Measurements from ENCODE around the gene BMPER. TPM values are rescaled to one million over a fixed set of nuclear protein-coding genes. Genes with fewer than 3 reads are reported as not detected.

Gene BMPER
- total RNA-seq, 3 donors from 2014 or later (not counting 1 experiment from before 2014, with no cell fraction given), result 0.32 to 0.64 (median 0.50) TPM

GRCh38 chr7:33934391-33934790, 29.1 kb downstream of the BMPER start:
- Mint-ChIP-seq H3K9me3 (no peaks in the 10 kb centered on the region), H3K36me3 (no peaks in the 10 kb centered on the region), H3K27me3 (ENCODE audit: low read depth in 2 of 2) (peaks cover 7 to 14% of the 10 kb centered on the region in 2 donors), H3K27ac (no peak overlapping the region), H3K4me3 (no peak overlapping the region), H3K4me1 (no peaks in the 10 kb centered on the region)
- no peak for ATAC-seq
- no peaks in the 10 kb centered on the region for H3K36me3 ChIP-seq (ENCODE audit: control insufficient read depth, insufficient read depth, low read length)
- H3K4me1 ChIP-seq (ENCODE audit: control insufficient read depth, insufficient read depth, low read length), result peaks cover 5% of the 10 kb centered on the region
- no peak for TF ChIP-seq CTCF (IDR thresholded peaks at IDR 0.05)
- intact Hi-C loops (cut with micrococcal nuclease), result loop anchor here (10.0 kb wide), 1 partner anchor 510 kb away; no protein-coding TSS in a partner anchor
- H3K27ac ChIP-seq (ENCODE audit: low read length), result no peak overlapping the region
- WGBS (ENCODE audit: insufficient coverage), result 87% methylated on average over 1 of the region's 2 CpGs
- H3K9me3 ChIP-seq (ENCODE audit: control insufficient read depth, insufficient read depth, low read length), result no peaks in the 10 kb centered on the region
- H3K27me3 ChIP-seq (ENCODE audit: control insufficient read depth, insufficient read depth, low read length), result no peaks in the 10 kb centered on the region
- H3K4me3 ChIP-seq (ENCODE audit: low read length), result no peak overlapping the region
- DNase-seq, result no peak

GRCh38 chr7:33936503-33936902, 31.2 kb downstream of the BMPER start:
- Mint-ChIP-seq H3K27me3 (ENCODE audit: low read depth in 2 of 2) (peaks cover 15 to 24% of the 10 kb centered on the region in 2 donors), H3K4me1 (no peaks in the 10 kb centered on the region), H3K36me3 (no peaks in the 10 kb centered on the region), H3K27ac (no peak overlapping the region), H3K9me3 (no peaks in the 10 kb centered on the region), H3K4me3 (no peak overlapping the region)
- intact Hi-C loops (cut with micrococcal nuclease), result loop anchor here (10.0 kb wide), 1 partner anchor 512 kb away; no protein-coding TSS in a partner anchor
- 94% methylated on average over 4 of the region's 5 CpGs for WGBS (ENCODE audit: insufficient coverage)
- DNase-seq, result no peak
- H3K27me3 ChIP-seq (ENCODE audit: control insufficient read depth, insufficient read depth, low read length), result no peaks in the 10 kb centered on the region
- H3K4me1 ChIP-seq (ENCODE audit: control insufficient read depth, insufficient read depth, low read length), result peaks cover 5% of the 10 kb centered on the region
- H3K27ac ChIP-seq (ENCODE audit: low read length), result no peak overlapping the region
- no peak for TF ChIP-seq CTCF (IDR thresholded peaks at IDR 0.05)
- ATAC-seq, result no peak
- H3K36me3 ChIP-seq (ENCODE audit: control insufficient read depth, insufficient read depth, low read length), result no peaks in the 10 kb centered on the region
- H3K4me3 ChIP-seq (ENCODE audit: low read length), result no peak overlapping the region
- H3K9me3 ChIP-seq (ENCODE audit: control insufficient read depth, insufficient read depth, low read length), result no peaks in the 10 kb centered on the region

- ATAC-seq, result no peak
- peaks cover 3% of the 10 kb centered on the region for H3K4me1 ChIP-seq (ENCODE audit: control insufficient read depth, insufficient read depth, low read length)
- no peaks in the 10 kb centered on the region for H3K4me1 Mint-ChIP-seq
- H3K36me3 Mint-ChIP-seq, result no peaks in the 10 kb centered on the region
- no peak overlapping the region for H3K4me3 ChIP-seq (ENCODE audit: low read length)
- H3K27me3 ChIP-seq (ENCODE audit: control insufficient read depth, insufficient read depth, low read length), result no peaks in the 10 kb centered on the region
- no peak for TF ChIP-seq CTCF (IDR thresholded peaks at IDR 0.05)
- no peak for DNase-seq
- H3K36me3 ChIP-seq (ENCODE audit: control insufficient read depth, insufficient read depth, low read length), result no peaks in the 10 kb centered on the region
- intact Hi-C loops (cut with micrococcal nuclease), result loop anchor here (10.0 kb wide), 1 partner anchor 513 kb away; no protein-coding TSS in a partner anchor
- H3K9me3 Mint-ChIP-seq, result no peaks in the 10 kb centered on the region
- 69% methylated on average over 5 of the region's 5 CpGs for WGBS (ENCODE audit: insufficient coverage)
- H3K27ac Mint-ChIP-seq, result no peak overlapping the region
- no peak overlapping the region for H3K27ac ChIP-seq (ENCODE audit: low read length)
- no peak overlapping the region for H3K4me3 Mint-ChIP-seq
- no peaks in the 10 kb centered on the region for H3K9me3 ChIP-seq (ENCODE audit: control insufficient read depth, insufficient read depth, low read length)
- peaks cover 15 to 24% of the 10 kb centered on the region in 2 donors for H3K27me3 Mint-ChIP-seq (ENCODE audit: low read depth in 2 of 2)
Observed at GRCh38 chr7:33937871-33938270, 32.5 kb downstream of the BMPER start.

- H3K27me3 Mint-ChIP-seq (ENCODE audit: low read depth in 2 of 2), result peaks cover 15 to 17% of the 10 kb centered on the region in 2 donors
- H3K36me3 ChIP-seq (ENCODE audit: control insufficient read depth, insufficient read depth, low read length), result no peaks in the 10 kb centered on the region
- H3K27ac Mint-ChIP-seq, result no peak overlapping the region
- no peak for ATAC-seq
- no peaks in the 10 kb centered on the region for H3K36me3 Mint-ChIP-seq
- intact Hi-C loops (cut with micrococcal nuclease), result loop anchor here (10.0 kb wide), 1 partner anchor 514 kb away; no protein-coding TSS in a partner anchor
- no peak for TF ChIP-seq CTCF (IDR thresholded peaks at IDR 0.05)
- 100% methylated on average over 1 of the region's 2 CpGs for WGBS (ENCODE audit: insufficient coverage)
- H3K27ac ChIP-seq (ENCODE audit: low read length), result no peak overlapping the region
- H3K9me3 Mint-ChIP-seq, result no peaks in the 10 kb centered on the region
- H3K9me3 ChIP-seq (ENCODE audit: control insufficient read depth, insufficient read depth, low read length), result no peaks in the 10 kb centered on the region
- H3K4me1 ChIP-seq (ENCODE audit: control insufficient read depth, insufficient read depth, low read length), result no peaks in the 10 kb centered on the region
- H3K27me3 ChIP-seq (ENCODE audit: control insufficient read depth, insufficient read depth, low read length), result no peaks in the 10 kb centered on the region
- no peak for DNase-seq
- no peak overlapping the region for H3K4me3 Mint-ChIP-seq
- no peaks in the 10 kb centered on the region for H3K4me1 Mint-ChIP-seq
- H3K4me3 ChIP-seq (ENCODE audit: low read length), result no peak overlapping the region
Observed at GRCh38 chr7:33939121-33939520, 33.8 kb downstream of the BMPER start.
